HG02678 (cell line): ENCODE data around the gene LMF2.
"Not testable (repeated sequence)": the region's sequence is repeated elsewhere in the genome, so short reads cannot be mapped to it uniquely, and the experiment has no call there.

Source experiments
- ATAC-seq: cut with Tn5 transposase; IDR thresholded peaks from one replicate; pipeline ENCODE4 v1.9.1; 2021; ENCODE audit warnings: mild to moderate bottlenecking, moderate library complexity; ENCODE audit not compliant: unreplicated experiment

Gene LMF2

DNA sequence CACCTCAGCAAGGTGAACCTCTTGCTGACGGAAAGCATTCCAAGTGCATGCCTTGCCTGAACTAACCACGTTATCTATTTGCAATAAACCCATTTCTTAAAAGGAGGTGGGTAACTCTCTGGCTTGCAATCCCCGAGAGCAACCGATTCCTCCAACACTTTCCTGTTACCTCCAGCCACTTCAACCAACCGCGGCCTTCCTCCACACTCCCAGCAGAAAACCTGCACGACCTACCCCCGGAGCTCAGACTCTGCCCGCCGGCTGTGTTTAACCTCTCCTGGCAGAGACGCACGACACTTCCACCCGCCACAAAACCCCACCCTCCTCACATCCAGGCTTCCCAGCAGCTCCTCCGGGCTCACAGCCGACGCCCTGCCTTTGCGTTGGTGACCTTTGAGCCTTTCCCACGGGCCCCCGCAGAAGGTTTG is 17.2 kb upstream of the LMF2 start:
- no peak for ATAC-seq

- no peak for ATAC-seq
These were observed 16.5 kb upstream of the LMF2 start for GRCh38 chr22:50523806-50524675.

DNA sequence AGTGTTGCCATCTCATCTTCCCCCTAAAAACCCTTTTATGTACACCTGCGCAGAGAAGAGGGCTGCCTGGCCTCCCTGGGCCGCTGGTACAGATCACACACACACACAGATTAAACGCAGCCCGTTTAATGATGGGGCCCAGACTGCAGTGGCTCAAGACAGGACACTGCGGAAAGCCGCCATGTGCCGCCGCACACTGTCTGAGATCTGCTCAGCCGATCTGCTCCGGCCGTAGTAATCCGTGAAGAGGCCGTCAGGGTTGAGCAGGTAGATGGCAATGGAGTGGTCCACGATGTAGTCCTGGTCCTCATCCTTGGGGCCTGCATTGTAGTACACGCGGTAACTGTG is 15.9 kb upstream of the LMF2 start:
- no peak for ATAC-seq

DNA sequence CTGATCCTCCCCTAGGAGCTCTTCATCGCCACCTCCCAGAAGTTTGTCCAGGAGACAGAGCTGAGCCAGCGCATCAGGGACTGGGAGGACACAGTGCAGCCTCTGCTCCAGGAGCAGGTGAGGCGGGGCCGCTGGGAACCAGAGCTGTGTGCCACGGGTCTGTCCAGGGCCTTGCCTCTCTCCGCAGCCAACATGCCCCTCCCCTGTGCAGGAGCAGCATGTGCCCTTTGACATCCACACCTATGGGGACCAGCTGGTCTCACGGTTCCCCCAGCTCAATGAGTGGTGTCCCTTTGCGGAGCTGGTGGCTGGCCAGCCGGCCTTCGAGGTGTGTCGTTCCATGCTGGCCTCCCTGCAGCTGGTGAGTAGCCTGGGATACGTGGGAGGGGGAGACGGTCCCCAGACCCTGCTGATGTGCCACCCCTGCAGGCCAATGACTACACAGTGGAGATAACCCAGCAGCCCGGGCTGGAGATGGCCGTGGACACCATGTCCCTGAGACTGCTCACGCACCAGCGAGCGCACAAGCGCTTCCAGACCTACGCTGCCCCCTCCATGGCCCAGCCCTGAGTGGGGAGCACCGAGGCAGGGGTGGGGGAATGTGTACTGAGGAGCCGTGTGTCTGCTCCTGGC is 15.4 kb upstream of the LMF2 start:
- ATAC-seq: no peak

- ATAC-seq: no peak
These were observed 14.8 kb upstream of the LMF2 start for GRCh38 chr22:50522208-50522805.

DNA sequence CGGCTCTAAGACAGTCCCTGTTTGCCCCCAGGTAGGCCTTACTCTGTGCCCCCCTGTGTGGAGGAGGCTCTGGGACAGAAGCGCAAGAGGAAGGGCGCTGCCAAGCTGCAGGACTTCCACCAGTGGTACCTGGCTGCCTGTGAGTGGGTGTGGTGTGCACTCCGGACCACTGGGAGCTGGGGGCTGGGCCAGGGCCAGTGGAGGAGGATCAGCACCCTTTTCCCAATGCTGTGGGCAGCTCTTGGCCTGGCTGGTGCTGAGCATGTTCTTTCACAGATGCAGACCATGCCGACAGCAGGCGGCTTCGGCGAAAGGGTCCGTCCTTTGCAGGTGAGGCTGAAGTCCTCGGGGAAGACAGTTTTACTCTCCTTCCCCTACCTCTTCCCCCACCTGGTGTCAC is 14.2 kb upstream of the LMF2 start:
- ATAC-seq: no peak

- no peak for ATAC-seq
These were observed 13.4 kb upstream of the LMF2 start for GRCh38 chr22:50520826-50521453.

GRCh38 chr22:50520184-50520583 is 12.7 kb upstream of the LMF2 start:
- ATAC-seq: not testable (repeated sequence)

GRCh38 chr22:50519151-50519550 is 11.6 kb upstream of the LMF2 start:
- ATAC-seq: no peak

DNA sequence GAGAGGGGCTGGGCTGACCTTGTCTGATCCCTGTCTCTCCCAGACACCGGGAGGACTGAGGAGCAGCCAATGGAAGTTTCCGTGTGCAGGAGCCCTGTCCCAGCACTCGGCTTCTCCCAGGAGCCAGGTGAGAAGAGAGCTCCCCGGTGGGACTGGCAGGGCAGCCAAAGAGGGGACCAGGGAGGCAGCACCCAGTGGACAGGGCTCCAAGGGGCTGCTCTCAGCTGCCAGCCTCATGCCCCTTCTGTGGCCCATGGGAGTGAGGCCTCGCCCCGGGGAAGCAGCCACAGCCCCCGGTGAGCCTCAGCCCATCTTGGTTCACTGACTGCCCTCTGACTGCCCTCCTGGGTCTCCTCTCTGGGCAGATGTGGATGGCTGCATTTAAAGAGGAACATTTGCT is 11.1 kb upstream of the LMF2 start:
- no peak for ATAC-seq

GRCh38 chr22:50517495-50518260 is 10.2 kb upstream of the LMF2 start:
- no peak for ATAC-seq

DNA sequence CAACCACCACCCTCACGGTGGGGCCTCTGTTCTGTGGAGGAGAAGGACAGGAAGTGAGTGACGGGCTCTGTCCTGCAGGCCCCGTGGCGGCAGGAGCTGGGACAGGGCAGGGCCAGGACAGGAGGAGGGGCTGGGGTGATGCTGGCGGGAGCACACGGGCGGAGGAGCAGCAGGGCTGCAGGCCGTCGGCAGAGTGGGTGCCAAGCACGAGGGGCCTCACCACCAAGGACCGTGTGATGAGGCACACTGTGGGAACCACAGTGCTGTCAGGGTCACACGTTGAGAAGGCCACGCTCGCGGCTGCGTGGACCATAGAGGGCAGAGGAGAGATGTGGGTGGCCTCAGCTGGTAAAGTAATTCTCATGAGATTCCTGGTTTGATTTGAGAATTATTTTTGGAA is 9.4 kb upstream of the LMF2 start:
- no peak for ATAC-seq

GRCh38 chr22:50516068-50516467 is 8.6 kb upstream of the LMF2 start:
- ATAC-seq: no peak

DNA sequence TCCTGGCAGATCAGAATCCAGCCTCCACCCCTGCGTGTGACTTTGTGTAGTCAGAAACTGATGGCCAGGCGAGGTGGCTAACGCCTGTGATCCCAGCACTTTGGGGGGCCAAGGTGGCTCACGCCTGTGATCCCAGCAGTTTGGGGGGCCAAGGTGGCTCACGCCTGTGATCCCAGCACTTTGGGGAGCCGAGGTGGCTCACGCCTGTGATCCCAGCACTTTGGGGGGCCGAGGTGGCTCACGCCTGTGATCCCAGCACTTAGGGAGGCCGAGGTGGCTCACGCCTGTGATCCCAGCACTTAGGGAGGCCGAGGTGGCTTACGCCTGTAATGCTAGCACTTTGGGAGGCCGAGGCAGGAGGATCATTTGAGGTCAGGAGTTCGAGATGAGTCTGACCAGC is 5.7 kb upstream of the LMF2 start:
- no peak for ATAC-seq

- no peak for ATAC-seq
These were observed 1.4 kb upstream of the LMF2 start for GRCh38 chr22:50508897-50509296.

- peak; percentile 72 for ATAC-seq
These were observed 736 bp upstream of the LMF2 start, which contains the start of gene NCAPH2 for GRCh38 chr22:50507991-50508884. TSS of gene NCAPH2 (plus strand) at chr22:50508224. CDS start at chr22:50508338, 114 bp downstream.

GRCh38 chr22:50506611-50507420 is 686 bp downstream of the LMF2 start:
- peak; percentile 2 for ATAC-seq

- no peak for ATAC-seq
These were observed 1.5 kb downstream of the LMF2 start for GRCh38 chr22:50505776-50506610.
